Prostate gland (tissue), 2 donors: ENCODE measurements around the gene KLF9.

Experiments
- CTCF ChIP-seq, 4 experiments: fragments of 200-600 bp in 2 of 4; fragments of 450-650 bp in 2 of 4; sonication (generic) in 2 of 4; IDR thresholded peaks; 1 replicate in 3 of 4; 2 replicates in 1 of 4; pipeline ENCODE4 v1.5.1; 2016 to 2019; ENCODE audit warnings: antibody characterized with exemption in 4 of 4, mild to moderate bottlenecking in 2 of 4, moderate library complexity in 2 of 4
- POLR2A ChIP-seq: fragments of 450-650 bp; IDR thresholded peaks from one replicate; pipeline ENCODE4 v1.6.1; 2016; ENCODE audit warnings: antibody characterized with exemption, mild to moderate bottlenecking

- TF ChIP-seq CTCF (IDR thresholded peaks at IDR 0.05) (no peak), POLR2A (no peak)
These were observed 14.3 kb upstream of the KLF9 start for GRCh38 chr9:70428781-70429180.
